Liver (tissue), 9 donors: ENCODE measurements around the gene RANGAP1. TPM values are rescaled to one million over a fixed set of nuclear protein-coding genes. Genes with fewer than 3 reads are reported as not detected.

Experiments used
- DNase-seq: peaks from one replicate; pipeline ENCODE4 v3.0.0-alpha.2; 2017; ENCODE audit warnings: low spot score
- H3K27ac ChIP-seq, 2 donors: one replicate each; pipeline ENCODE4 v1.7.0; 2013; ENCODE audit warnings: inconsistent platforms in 2 of 2, low read length in 2 of 2, control low read depth in 1 of 2, low read depth in 1 of 2, mild to moderate bottlenecking in 1 of 2
- H3K27me3 ChIP-seq, 4 donors: one replicate each; pipeline versions ENCODE4 v1.6.1 to v1.7.0; 2013; ENCODE audit warnings: low read length in 3 of 4, inconsistent platforms in 1 of 4, mild to moderate bottlenecking in 1 of 4, moderate library complexity in 1 of 4; ENCODE audit not compliant: control insufficient read depth in 4 of 4, insufficient read depth in 4 of 4
- H3K36me3 ChIP-seq, 4 donors: one replicate each; pipeline versions ENCODE4 v1.6.1 to v1.7.0; 2013; ENCODE audit warnings: low read length in 3 of 4, mild to moderate bottlenecking in 3 of 4, low read depth in 1 of 4, moderate library complexity in 1 of 4; ENCODE audit not compliant: control insufficient read depth in 4 of 4, insufficient read depth in 3 of 4
- H3K4me1 ChIP-seq, 4 donors: one replicate each; pipeline versions ENCODE4 v1.6.1 to v1.7.0; 2013; ENCODE audit warnings: low read length in 3 of 4, mild to moderate bottlenecking in 3 of 4, moderate library complexity in 1 of 4; ENCODE audit not compliant: control insufficient read depth in 4 of 4, insufficient read depth in 4 of 4
- H3K4me3 ChIP-seq, 3 donors: one replicate each; pipeline versions ENCODE4 v1.6.1 to v1.7.0; 2013; ENCODE audit warnings: low read length in 3 of 3, control low read depth in 1 of 3, low read depth in 1 of 3, mild to moderate bottlenecking in 1 of 3
- H3K9ac ChIP-seq, 2 donors: one replicate each; pipeline ENCODE4 v1.7.0; 2013; ENCODE audit warnings: low read length in 2 of 2, mild to moderate bottlenecking in 2 of 2, moderate library complexity in 2 of 2, control low read depth in 1 of 2, low read depth in 1 of 2
- H3K9me3 ChIP-seq, 4 donors: one replicate each; pipeline versions ENCODE4 v1.6.1 to v1.7.0; 2013; ENCODE audit warnings: low read length in 3 of 4; ENCODE audit not compliant: control insufficient read depth in 4 of 4
- EGR1 ChIP-seq, 2 donors: IDR thresholded peaks; 2 replicates each; pipeline ENCODE4 v1.6.1; 2016 to 2018; ENCODE audit warnings: antibody characterized with exemption in 2 of 2, low read depth in 2 of 2
- FOXA1 ChIP-seq: IDR thresholded peaks from 2 replicates; pipeline ENCODE4 v1.6.1; 2016; ENCODE audit warnings: antibody characterized with exemption
- FOXA2 ChIP-seq: IDR thresholded peaks from 2 replicates; pipeline ENCODE4 v1.6.1; 2016; ENCODE audit warnings: antibody characterized with exemption
- GABPA ChIP-seq, 2 donors: IDR thresholded peaks in 1 of 2; conservative IDR thresholded peaks in 1 of 2; 2 replicates each; pipeline ENCODE4 v1.6.1; 2016; ENCODE audit warnings: antibody characterized with exemption in 2 of 2, mild to moderate bottlenecking in 1 of 2, moderate library complexity in 1 of 2
- HNF4A ChIP-seq, 2 donors: conservative IDR thresholded peaks; 2 replicates each; pipeline ENCODE4 v1.6.1; 2016; ENCODE audit warnings: antibody characterized with exemption in 2 of 2, mild to moderate bottlenecking in 2 of 2
- HNF4G ChIP-seq: IDR thresholded peaks from 2 replicates; pipeline ENCODE4 v1.6.1; 2016; ENCODE audit warnings: antibody characterized with exemption
- JUND ChIP-seq, 2 donors: IDR thresholded peaks; 2 replicates each; pipeline ENCODE4 v1.6.1; 2016; ENCODE audit warnings: antibody characterized with exemption in 2 of 2
- RXRA ChIP-seq, 2 donors: IDR thresholded peaks; 2 replicates each; pipeline ENCODE4 v1.6.1; 2017 to 2018; ENCODE audit warnings: antibody characterized with exemption in 2 of 2, mild to moderate bottlenecking in 1 of 2
- SP1 ChIP-seq: IDR thresholded peaks from 2 replicates; pipeline ENCODE4 v1.6.1; 2018; ENCODE audit warnings: antibody characterized with exemption, mild to moderate bottlenecking
- TAF1 ChIP-seq: conservative IDR thresholded peaks from 2 replicates; pipeline ENCODE4 v1.6.1; 2016; ENCODE audit warnings: antibody characterized with exemption, mild to moderate bottlenecking
- YY1 ChIP-seq: IDR thresholded peaks from 2 replicates; pipeline ENCODE4 v1.6.1; 2016; ENCODE audit warnings: antibody characterized with exemption, mild to moderate bottlenecking
- whole genome bisulfite sequencing: extraction: QIAGEN DNeasy Blood & Tissue Kit; methylation state at CpG from one replicate; pipeline ENCODE4 v1.1.7; 2013; 5-methylcytosine and 5-hydroxymethylcytosine counted together
- polyA plus RNA-seq, 2 donors: library from polyadenylated mRNA; stranded (reverse) in 1 of 2; unstranded in 1 of 2; fragments of 200-250 nt in 1 of 2; fragments of >200 nt in 1 of 2; fragmentation: Nextera tagmentation in 1 of 2; extraction: Ambion mirVana in 1 of 2; gene quantifications; one replicate each; pipeline versions ENCODE4 v1.2.1 to v1.2.3, GENCODE V29; 2013 to 2015
- total RNA-seq, 2 donors: library from RNA; depleted of rRNA; stranded (reverse); fragments of >200 nt; gene quantifications; one replicate each; pipeline ENCODE4 v1.2.3, GENCODE V29; 2014
- TF ChIP-seq, protein P1 (sequence below): IDR thresholded peaks from 2 replicates; pipeline ENCODE4 v1.6.1; 2016; ENCODE audit warnings: antibody characterized with exemption
- TF ChIP-seq, protein P2 (sequence below): fragments of 150-350 bp; IDR thresholded peaks from 2 replicates; pipeline ENCODE4 v1.5.1; 2017; ENCODE audit warnings: improper control_type of control experiment, low read depth, low read length; ENCODE audit not compliant: missing input control
- TF ChIP-seq, protein P3 (sequence below): IDR thresholded peaks from 2 replicates; pipeline ENCODE4 v1.6.1; 2016; ENCODE audit warnings: antibody characterized with exemption
- TF ChIP-seq, protein P4 (sequence below): IDR thresholded peaks from 2 replicates; pipeline ENCODE4 v1.6.1; 2016; ENCODE audit warnings: antibody characterized with exemption, mild to moderate bottlenecking
- TF ChIP-seq, protein P5 (sequence below): IDR thresholded peaks from 2 replicates; pipeline ENCODE4 v1.6.1; 2016; ENCODE audit warnings: antibody characterized with exemption
- donor health status: healthy.
- donor health status: healthy.
- donor health status: healthy.
- donor health status: healthy.
- donor health status: healthy.

The RANGAP1 gene
- total and polyA plus RNA-seq, 4 donors: 12.0 to 40.3 (median 33.3) TPM

DNA sequence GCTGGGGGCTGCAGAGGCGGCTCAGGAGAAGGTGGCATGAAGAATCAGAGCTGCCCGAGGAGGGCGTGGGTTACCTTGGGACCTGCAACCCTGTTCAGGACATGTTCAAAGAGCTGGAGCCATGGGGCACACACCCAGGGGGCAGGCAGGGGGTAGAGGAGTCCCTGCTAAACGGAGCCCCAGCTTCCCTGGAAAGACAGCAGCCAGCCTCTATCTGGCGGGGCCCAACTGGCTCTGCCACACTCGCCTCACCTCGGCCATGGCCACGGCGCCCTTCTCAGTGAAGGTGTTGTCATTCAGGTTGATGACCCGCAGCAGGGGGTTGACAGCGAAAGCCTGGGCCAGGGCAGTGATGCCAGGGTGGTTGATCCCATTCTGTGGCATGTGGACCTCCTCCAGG, 28.3 kb downstream of the RANGAP1 start:
- no peak overlapping the region for H3K4me3 ChIP-seq
- H3K4me1 ChIP-seq: no peaks in the 10 kb centered on the region
- H3K9me3 ChIP-seq: no peaks in the 10 kb centered on the region
- TF ChIP-seq FOXA2 (no peak), JUND (IDR thresholded peaks at IDR 0.05) (no peak), EGR1 (IDR thresholded peaks at IDR 0.05; ENCODE audit: low read depth in 2 of 2) (no peak), HNF4G (no peak), YY1 (no peak), FOXA1 (no peak), GABPA (IDR thresholded peaks at IDR 0.05 in 1 of 2, conservative IDR thresholded peaks at IDR 0.05 in 1 of 2) (no peak), SP1 (no peak), HNF4A (conservative IDR thresholded peaks at IDR 0.05) (no peak)
- TF ChIP-seq, protein P1, sequence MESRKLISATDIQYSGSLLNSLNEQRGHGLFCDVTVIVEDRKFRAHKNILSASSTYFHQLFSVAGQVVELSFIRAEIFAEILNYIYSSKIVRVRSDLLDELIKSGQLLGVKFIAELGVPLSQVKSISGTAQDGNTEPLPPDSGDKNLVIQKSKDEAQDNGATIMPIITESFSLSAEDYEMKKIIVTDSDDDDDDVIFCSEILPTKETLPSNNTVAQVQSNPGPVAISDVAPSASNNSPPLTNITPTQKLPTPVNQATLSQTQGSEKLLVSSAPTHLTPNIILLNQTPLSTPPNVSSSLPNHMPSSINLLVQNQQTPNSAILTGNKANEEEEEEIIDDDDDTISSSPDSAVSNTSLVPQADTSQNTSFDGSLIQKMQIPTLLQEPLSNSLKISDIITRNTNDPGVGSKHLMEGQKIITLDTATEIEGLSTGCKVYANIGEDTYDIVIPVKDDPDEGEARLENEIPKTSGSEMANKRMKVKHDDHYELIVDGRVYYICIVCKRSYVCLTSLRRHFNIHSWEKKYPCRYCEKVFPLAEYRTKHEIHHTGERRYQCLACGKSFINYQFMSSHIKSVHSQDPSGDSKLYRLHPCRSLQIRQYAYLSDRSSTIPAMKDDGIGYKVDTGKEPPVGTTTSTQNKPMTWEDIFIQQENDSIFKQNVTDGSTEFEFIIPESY: no peak
- TF ChIP-seq, protein P2, sequence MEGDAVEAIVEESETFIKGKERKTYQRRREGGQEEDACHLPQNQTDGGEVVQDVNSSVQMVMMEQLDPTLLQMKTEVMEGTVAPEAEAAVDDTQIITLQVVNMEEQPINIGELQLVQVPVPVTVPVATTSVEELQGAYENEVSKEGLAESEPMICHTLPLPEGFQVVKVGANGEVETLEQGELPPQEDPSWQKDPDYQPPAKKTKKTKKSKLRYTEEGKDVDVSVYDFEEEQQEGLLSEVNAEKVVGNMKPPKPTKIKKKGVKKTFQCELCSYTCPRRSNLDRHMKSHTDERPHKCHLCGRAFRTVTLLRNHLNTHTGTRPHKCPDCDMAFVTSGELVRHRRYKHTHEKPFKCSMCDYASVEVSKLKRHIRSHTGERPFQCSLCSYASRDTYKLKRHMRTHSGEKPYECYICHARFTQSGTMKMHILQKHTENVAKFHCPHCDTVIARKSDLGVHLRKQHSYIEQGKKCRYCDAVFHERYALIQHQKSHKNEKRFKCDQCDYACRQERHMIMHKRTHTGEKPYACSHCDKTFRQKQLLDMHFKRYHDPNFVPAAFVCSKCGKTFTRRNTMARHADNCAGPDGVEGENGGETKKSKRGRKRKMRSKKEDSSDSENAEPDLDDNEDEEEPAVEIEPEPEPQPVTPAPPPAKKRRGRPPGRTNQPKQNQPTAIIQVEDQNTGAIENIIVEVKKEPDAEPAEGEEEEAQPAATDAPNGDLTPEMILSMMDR: no peak
- TF ChIP-seq, protein P3, sequence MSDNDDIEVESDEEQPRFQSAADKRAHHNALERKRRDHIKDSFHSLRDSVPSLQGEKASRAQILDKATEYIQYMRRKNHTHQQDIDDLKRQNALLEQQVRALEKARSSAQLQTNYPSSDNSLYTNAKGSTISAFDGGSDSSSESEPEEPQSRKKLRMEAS: no peak
- DNase-seq: no peak
- WGBS: 97% methylated on average over 11 of the region's 11 CpGs
- H3K27me3 ChIP-seq: no peaks in the 10 kb centered on the region
- no peak overlapping the region for H3K27ac ChIP-seq
- H3K36me3 ChIP-seq: peaks cover 13 to 88% (median 40%) of the 10 kb centered on the region in 4 donors
- H3K9ac ChIP-seq: no peak overlapping the region

- Histone ChIP-seq H3K9me3 (no peaks in the 10 kb centered on the region), H3K4me3 (no peak overlapping the region), H3K4me1 (no peaks in the 10 kb centered on the region), H3K36me3 (peaks cover 11 to 85% (median 42%) of the 10 kb centered on the region in 4 donors), H3K9ac (no peak overlapping the region), H3K27ac (no peak overlapping the region), H3K27me3 (no peaks in the 10 kb centered on the region)
- 91% methylated on average over 20 of the region's 20 CpGs for WGBS
- DNase-seq: no peak
- no peak for TF ChIP-seq SP1
- TF ChIP-seq, protein P2: no peak
- no peak for TF ChIP-seq YY1
- TF ChIP-seq, protein P4, sequence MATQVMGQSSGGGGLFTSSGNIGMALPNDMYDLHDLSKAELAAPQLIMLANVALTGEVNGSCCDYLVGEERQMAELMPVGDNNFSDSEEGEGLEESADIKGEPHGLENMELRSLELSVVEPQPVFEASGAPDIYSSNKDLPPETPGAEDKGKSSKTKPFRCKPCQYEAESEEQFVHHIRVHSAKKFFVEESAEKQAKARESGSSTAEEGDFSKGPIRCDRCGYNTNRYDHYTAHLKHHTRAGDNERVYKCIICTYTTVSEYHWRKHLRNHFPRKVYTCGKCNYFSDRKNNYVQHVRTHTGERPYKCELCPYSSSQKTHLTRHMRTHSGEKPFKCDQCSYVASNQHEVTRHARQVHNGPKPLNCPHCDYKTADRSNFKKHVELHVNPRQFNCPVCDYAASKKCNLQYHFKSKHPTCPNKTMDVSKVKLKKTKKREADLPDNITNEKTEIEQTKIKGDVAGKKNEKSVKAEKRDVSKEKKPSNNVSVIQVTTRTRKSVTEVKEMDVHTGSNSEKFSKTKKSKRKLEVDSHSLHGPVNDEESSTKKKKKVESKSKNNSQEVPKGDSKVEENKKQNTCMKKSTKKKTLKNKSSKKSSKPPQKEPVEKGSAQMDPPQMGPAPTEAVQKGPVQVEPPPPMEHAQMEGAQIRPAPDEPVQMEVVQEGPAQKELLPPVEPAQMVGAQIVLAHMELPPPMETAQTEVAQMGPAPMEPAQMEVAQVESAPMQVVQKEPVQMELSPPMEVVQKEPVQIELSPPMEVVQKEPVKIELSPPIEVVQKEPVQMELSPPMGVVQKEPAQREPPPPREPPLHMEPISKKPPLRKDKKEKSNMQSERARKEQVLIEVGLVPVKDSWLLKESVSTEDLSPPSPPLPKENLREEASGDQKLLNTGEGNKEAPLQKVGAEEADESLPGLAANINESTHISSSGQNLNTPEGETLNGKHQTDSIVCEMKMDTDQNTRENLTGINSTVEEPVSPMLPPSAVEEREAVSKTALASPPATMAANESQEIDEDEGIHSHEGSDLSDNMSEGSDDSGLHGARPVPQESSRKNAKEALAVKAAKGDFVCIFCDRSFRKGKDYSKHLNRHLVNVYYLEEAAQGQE: no peak
- TF ChIP-seq, protein P3: no peak
- no peak for TF ChIP-seq TAF1
- no peak for TF ChIP-seq FOXA1
- TF ChIP-seq, protein P1: no peak
- no peak for TF ChIP-seq HNF4G
- TF ChIP-seq JUND (IDR thresholded peaks at IDR 0.05): no peak
- no peak for TF ChIP-seq FOXA2
- TF ChIP-seq, protein P5, sequence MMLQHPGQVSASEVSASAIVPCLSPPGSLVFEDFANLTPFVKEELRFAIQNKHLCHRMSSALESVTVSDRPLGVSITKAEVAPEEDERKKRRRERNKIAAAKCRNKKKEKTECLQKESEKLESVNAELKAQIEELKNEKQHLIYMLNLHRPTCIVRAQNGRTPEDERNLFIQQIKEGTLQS: no peak
- TF ChIP-seq EGR1 (IDR thresholded peaks at IDR 0.05; ENCODE audit: low read depth in 2 of 2): no peak
- no peak for TF ChIP-seq RXRA (IDR thresholded peaks at IDR 0.05)
Observed at GRCh38 chr22:41256254-41257253, 29.4 kb downstream of the RANGAP1 start.
